ENCODE results near the gene LEPR.

DNA sequence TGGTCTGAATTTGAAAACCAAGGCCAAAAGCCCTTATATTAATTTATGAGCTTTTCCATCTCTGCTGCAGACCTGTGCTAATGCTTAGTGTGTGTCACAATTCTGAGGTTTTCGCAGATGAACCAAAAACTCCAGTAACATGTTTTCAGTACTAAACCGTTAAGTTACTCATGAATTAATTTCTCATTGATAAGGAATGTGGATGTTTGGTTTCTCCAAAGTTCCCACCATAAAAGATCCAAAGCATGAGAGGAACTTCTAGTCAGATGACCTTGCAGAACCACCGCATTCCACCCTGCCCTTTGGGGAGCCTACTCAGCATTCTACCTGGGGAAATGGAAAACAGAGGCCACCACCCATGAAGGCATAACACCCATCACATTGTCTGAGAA is 7.5 kb upstream of the LEPR start:
- TF ChIP-seq, protein P1, sequence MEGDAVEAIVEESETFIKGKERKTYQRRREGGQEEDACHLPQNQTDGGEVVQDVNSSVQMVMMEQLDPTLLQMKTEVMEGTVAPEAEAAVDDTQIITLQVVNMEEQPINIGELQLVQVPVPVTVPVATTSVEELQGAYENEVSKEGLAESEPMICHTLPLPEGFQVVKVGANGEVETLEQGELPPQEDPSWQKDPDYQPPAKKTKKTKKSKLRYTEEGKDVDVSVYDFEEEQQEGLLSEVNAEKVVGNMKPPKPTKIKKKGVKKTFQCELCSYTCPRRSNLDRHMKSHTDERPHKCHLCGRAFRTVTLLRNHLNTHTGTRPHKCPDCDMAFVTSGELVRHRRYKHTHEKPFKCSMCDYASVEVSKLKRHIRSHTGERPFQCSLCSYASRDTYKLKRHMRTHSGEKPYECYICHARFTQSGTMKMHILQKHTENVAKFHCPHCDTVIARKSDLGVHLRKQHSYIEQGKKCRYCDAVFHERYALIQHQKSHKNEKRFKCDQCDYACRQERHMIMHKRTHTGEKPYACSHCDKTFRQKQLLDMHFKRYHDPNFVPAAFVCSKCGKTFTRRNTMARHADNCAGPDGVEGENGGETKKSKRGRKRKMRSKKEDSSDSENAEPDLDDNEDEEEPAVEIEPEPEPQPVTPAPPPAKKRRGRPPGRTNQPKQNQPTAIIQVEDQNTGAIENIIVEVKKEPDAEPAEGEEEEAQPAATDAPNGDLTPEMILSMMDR (IDR thresholded peaks at IDR 0.05; ENCODE audit: insufficient read depth, low read length, poor library complexity, severe bottlenecking), result no peak
- TF ChIP-seq EZH2phosphoT487 (conservative IDR thresholded peaks at IDR 0.05; ENCODE audit: low read length), result no peak
